Umbilical cord (tissue), 2 donors: ENCODE measurements around the gene CD82. TPM values are rescaled to one million over a fixed set of nuclear protein-coding genes. Genes with fewer than 3 reads are reported as not detected.

Experiments used
- DNase-seq: peaks from one replicate; pipeline ENCODE4 v3.0.0-alpha.2; 2015; ENCODE audit warnings: low spot score
- total RNA-seq: library from RNA; depleted of rRNA; stranded (reverse); fragments of >200 nt; gene quantifications from one replicate; pipeline ENCODE4 v1.2.3, GENCODE V29; 2014; ENCODE audit warnings: low replicate concordance; ENCODE audit not compliant: insufficient read depth

Gene CD82
- total RNA-seq, 1 donor from 2014 or later, result 42.6 TPM

- DNase-seq, result peak; percentile 51
Measured at GRCh38 chr11:44661311-44661717, 95.9 kb downstream of the CD82 start.

Other genes with a start within 250 kb of the CD82 start
- 20.5 TPM for gene TSPAN18, start 161.3 kb downstream of the CD82 start, total RNA-seq